HG03457 (cell line): ENCODE results near the gene TEX101.
"Not testable (repeated sequence)": the region's sequence is repeated elsewhere in the genome, so short reads cannot be mapped to it uniquely, and the experiment has no call there.

Experiments
- ATAC-seq: cut with Tn5 transposase; IDR thresholded peaks from one replicate; pipeline ENCODE4 v1.9.1; 2021; ENCODE audit warnings: moderate number of reproducible peaks; ENCODE audit not compliant: unreplicated experiment

TEX101 gene, protein sequence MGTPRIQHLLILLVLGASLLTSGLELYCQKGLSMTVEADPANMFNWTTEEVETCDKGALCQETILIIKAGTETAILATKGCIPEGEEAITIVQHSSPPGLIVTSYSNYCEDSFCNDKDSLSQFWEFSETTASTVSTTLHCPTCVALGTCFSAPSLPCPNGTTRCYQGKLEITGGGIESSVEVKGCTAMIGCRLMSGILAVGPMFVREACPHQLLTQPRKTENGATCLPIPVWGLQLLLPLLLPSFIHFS

GRCh38 chr19:43414554-43414953 is at the start of gene TEX101:
TSS of gene TEX101 (plus strand) at chr19:43414890. CDS start at chr19:43415920, 1,030 bp downstream.
- ATAC-seq: no peak

GRCh38 chr19:43365677-43366076 is 49.0 kb upstream of the TEX101 start:
- ATAC-seq: not testable (repeated sequence)

GRCh38 chr19:43367822-43368221 is 46.9 kb upstream of the TEX101 start:
- ATAC-seq: no peak

- not testable (repeated sequence) for ATAC-seq
These were observed 45.8 kb upstream of the TEX101 start for GRCh38 chr19:43368897-43369296.

DNA sequence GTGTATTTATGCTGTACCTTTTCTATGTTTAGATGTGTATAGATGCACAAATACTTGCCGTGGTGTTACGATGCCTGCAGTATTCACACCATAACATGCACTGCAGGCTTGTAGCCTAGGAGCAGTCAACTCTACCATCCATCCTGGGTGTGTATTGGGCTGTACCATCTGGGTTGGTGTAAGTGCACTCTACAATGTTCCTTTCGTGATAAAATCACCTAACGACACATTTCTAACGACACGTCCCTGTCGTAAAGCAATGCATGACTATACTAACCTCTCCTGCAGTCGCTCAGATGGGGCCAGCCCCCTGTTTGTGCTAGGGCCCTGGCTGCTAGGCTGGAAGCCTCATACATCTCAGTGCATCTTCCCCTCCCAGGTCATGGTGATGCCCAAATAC is 42.8 kb upstream of the TEX101 start:
- no peak for ATAC-seq

DNA sequence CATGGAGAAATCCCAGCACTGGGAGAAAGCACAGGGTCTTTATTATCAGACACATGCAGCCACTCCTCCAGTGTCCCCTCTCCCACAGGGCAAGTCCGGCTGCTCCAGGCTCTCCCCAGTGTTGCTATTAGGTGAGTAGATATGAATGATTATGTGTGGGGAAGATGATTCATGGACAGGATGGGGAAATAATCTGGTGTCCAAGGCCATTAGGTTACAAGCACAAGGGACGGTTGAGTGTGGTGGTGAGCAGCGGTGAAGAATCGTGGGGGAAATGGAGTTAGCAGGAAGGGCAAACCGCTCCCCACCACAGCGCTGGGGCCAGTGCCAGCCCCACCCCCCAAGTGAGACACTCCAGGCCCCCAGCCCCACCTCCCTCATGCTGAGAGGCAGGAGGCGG is 42.2 kb upstream of the TEX101 start:
- ATAC-seq: no peak

DNA sequence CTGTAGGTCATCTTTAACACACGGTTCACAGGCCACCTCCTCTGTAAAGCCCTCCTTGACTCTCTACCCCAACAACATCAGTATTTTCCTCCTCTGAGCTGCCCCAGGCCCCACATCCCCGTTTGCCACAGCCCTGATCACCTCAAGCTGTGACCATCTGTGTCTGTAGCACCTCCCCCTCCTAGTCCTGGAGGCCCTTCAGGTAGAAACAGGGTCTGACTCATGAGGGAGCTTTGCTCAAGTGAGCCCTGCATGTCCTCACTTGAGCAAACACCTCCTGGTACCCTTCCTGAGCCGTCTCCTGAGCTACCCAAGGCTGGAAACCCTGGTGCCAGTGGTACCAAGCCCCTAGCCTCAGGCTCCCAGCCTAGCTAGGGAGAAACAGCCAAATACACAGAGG is 37.1 kb upstream of the TEX101 start:
- not testable (repeated sequence) for ATAC-seq

- no peak for ATAC-seq
These were observed 34.7 kb upstream of the TEX101 start for GRCh38 chr19:43380008-43380407.

GRCh38 chr19:43380771-43381386 is 33.8 kb upstream of the TEX101 start:
- ATAC-seq: no peak

DNA sequence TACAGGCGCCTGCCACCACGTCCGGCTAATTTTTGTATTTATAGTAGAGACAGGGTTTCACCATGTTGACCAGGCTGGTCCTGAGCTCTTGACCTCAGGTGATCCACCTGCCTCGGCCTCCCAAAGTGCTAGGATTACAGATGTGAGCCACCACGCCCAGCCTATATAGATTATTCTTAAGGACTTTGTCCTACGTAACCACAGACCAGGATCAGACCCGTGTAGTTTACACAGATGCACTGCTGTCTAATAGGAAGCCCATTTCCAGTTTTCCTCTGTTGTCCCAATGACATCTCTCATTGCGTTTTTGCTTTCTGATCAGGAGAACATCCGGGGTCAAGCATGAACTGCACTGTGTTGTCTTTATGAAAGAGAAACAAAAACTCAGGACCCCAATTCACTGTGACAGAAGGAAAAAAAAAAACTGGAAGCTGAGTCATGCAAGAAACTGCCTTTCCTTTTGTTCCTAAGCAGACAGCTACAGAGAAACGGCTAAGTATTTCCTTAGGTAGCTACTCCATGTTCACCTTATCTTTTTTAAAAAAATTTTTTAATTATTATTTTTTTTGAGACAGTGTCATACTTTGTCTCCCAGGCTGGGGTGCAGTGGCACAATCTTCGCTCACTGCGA is 32.0 kb upstream of the TEX101 start:
- ATAC-seq: not testable (repeated sequence)

GRCh38 chr19:43383254-43383653 is 31.4 kb upstream of the TEX101 start:
- not testable (repeated sequence) for ATAC-seq

DNA sequence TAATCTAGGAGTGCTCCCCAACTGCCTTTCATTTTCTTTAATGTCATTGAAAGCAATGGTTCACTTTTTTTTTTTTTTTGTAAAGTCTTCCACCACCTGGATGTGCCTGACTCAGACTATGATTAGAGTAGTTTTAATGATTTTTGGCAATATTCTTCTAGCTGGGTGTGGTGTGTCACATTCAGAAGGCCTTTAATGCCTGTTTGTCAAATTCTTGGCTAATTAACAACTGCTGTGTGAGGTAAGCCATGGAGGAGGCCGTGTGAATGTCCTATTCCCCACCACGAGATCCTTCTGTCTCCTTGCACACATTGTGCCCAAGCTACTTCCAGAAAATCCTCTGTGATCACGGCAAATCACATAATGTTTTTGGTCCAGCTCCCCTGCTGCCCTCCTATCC is 30.9 kb upstream of the TEX101 start:
- ATAC-seq: not testable (repeated sequence)

GRCh38 chr19:43390903-43391551 is 23.7 kb upstream of the TEX101 start:
- ATAC-seq: not testable (repeated sequence)

DNA sequence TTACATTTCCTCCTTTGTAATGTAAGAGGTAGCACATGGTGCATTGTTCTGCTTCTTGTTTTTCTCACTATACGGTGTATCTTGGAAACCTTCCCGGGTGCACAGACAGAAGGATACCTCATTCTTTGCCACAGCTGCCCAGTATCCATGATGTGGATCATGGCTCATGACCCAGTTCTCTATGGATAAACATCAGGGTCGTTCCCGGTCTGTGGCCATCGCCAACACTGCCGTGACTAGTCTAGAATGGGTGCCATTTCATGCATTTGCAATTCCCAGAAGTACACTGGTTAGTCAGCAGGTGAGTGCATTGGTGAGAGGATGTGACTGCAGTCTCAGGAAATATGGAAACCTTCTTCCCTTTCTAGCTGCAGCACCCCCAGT is 23.1 kb upstream of the TEX101 start:
- ATAC-seq: not testable (repeated sequence)

- not testable (repeated sequence) for ATAC-seq
These were observed 21.2 kb upstream of the TEX101 start for GRCh38 chr19:43393501-43393900.

DNA sequence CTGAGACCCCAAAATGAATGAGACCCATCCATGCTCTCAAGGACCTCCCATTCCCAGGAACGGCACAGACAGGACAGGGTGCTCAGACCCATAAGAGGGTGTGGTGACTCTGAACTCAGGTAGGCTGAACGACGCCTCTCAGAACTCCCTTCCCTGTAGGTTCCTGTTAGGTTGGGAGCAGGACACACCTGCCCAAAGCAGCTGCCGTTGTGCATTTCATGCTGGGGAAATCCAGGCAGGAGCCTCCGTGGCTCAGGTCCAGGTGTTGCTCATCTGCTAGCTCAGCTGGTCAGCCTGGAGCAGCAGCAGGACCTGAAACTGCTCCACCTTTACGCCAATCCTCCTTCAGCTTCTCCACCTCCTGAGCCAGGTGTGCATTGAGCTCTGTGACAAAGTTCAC is 19.1 kb upstream of the TEX101 start:
- no peak for ATAC-seq

- no peak for ATAC-seq
These were observed 8.4 kb upstream of the TEX101 start for GRCh38 chr19:43406297-43406696.

DNA sequence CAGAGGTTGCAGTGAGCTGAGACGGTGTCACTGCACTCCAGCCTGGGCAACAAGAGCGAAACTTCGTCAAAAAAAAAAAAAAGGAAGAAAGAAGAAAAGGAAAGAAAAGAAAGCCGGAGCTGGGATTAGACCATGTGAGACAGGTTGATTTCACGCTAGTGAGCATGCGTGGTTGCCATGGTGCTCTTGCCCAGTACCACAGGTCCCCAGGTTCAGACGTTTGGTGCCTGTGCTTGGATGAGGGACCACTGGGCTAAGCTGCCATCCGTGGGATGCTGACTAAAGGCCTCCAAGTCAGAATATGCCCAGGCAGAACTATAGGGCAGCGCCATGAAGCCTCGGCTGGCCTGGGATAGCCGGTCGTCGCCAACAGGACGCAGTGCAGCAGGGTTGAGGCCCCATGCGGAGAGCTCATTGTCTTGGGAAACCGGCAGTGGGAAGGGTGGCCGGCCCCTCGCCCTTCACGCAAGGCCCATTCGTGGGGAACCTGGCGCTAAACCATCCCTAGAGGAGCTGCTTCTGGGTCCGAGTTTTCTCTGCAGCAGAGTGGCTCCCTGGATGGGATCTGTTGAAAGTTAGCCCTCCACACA is 7.2 kb upstream of the TEX101 start:
- ATAC-seq: no peak

GRCh38 chr19:43408043-43408442 is 6.6 kb upstream of the TEX101 start:
- ATAC-seq: no peak

DNA sequence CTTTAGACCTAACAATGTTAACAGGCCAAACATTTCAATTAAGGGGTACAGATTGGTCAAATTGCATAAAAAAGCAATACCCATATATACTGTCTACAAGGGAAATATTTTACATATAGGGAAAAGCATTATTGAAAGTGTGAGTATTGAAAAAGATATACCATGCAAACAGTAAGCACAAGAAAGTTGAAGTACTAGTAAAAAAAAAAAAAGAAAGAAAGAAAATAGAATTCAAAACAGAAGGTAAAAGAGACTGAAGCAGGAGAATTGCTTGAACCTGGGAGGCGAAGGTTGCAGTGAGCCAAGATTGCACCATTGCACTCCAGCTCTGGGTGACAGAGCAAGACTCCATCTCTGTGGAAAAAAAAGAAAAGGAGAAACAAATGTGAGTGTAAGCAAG is 5.3 kb upstream of the TEX101 start:
- ATAC-seq: no peak

- no peak for ATAC-seq
These were observed 2.2 kb upstream of the TEX101 start for GRCh38 chr19:43412441-43412840.
